Measurements from ENCODE around the gene PCSK2.

GRCh38 chr20:17210983-17211382 lies 15.9 kb upstream of the PCSK2 start:
- TF ChIP-seq EZH2phosphoT487 (IDR thresholded peaks at IDR 0.05; ENCODE audit: low read length) (no peak), CTCF (IDR thresholded peaks at IDR 0.05; ENCODE audit: low read length) (no peak)
